Posterior vena cava (tissue), 2 donors: ENCODE measurements around the gene THAP6. TPM values are rescaled to one million over a fixed set of nuclear protein-coding genes. Genes with fewer than 3 reads are reported as not detected.
"Not testable (repeated sequence)": the region's sequence is repeated elsewhere in the genome, so short reads cannot be mapped to it uniquely, and the experiment has no call there.

ENCODE experiments used
- DNase-seq: peaks from one replicate; pipeline ENCODE4 v3.0.0-alpha.2; 2020; ENCODE audit warnings: low spot score
- intact Hi-C, 2 donors: fragments of 100-400 bp; cut with DNase I; formaldehyde crosslinking; loops; one replicate each; pipeline versions ENCODE4 v1.14.1 to v1.14.2; 2022 to 2023
- total RNA-seq, 2 donors: library from RNA; stranded (reverse); fragmentation: NEBNext Ultra II Directional; extraction: Animal tissue kit (Norgen Biotek cat#: 25700); gene quantifications; one replicate each; pipeline ENCODE4 v1.2.1, GENCODE V29; 2021
- donor health status: DM: yes; HTN: yes; CAD: no.
- donor health status: DM: yes; HTN: yes; CAD: no.

Gene THAP6
- total RNA-seq, 2 donors from 2014 or later = 15.7 to 19.9 TPM

DNA sequence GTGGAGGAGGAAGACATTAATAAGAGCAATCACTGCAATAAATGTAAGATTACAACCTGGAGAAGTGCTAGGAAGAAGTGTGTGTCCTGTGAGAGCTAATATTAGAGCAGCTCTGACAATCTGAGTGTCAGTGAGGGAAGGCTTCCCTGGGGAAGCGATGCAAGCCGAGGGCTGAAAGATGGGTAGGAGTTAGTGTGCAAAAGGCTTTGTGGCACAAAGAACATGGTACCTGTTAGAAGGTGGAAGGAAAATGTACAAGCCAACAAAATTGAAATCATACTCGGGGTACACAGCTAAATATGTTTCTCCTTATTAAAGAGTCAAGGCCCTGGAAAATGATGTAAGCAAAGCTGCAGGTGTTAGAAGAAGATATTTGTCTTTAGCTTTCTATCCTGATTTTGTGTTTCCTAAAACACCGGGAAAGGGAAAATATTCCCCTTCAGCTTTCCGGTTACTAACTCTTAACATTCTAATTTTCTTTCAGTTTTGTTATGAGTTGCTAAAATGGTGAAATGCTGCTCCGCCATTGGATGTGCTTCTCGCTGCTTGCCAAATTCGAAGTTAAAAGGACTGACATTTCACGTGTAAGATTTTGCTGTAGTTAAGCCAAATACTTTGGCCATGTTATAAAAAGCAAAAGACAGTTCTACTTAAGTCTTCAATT lies 808 bp downstream of the THAP6 start:
- DNase-seq = no peak
- intact Hi-C loops = loop anchor here in 1 of 2 donors (10.0 kb wide), 1 partner anchor 1810 kb away; no protein-coding TSS in a partner anchor

DNA sequence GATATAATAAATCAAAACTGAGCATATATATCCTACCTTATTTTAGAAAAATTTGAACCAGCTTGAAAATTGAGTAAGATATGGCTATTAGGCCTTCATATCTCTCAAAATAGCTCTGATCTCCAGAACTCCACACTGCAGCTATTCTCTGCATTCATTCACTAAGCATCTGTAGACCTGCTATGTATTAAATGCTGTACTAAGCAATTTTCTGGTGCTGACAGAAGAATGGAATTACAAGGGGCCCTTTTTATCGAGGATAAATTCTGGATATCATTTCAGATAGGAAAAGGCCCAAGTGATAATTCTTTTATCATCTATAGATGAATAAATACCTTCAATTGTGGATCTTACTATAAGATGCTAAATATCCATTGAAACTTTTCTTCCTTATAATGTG lies 1.9 kb downstream of the THAP6 start:
- intact Hi-C loops = loop anchor here in 1 of 2 donors (10.0 kb wide), 1 partner anchor 1811 kb away; no protein-coding TSS in a partner anchor

GRCh38 chr4:75519452-75519851 lies 5.2 kb downstream of the THAP6 start:
- intact Hi-C loops = loop anchor here in 1 of 2 donors (10.0 kb wide), 1 partner anchor 1815 kb away; no protein-coding TSS in a partner anchor
- not testable (repeated sequence) for DNase-seq

More for the DNA sequence above, 1.9 kb downstream of the THAP6 start:
- DNase-seq = no peak

- no peak for DNase-seq
- intact Hi-C loops = no loop called here
Measured at GRCh38 chr4:75525086-75525485, 10.8 kb downstream of the THAP6 start.

- DNase-seq = no peak
- intact Hi-C loops = no loop called here
Measured at GRCh38 chr4:75525910-75526309, 11.6 kb downstream of the THAP6 start.

DNA sequence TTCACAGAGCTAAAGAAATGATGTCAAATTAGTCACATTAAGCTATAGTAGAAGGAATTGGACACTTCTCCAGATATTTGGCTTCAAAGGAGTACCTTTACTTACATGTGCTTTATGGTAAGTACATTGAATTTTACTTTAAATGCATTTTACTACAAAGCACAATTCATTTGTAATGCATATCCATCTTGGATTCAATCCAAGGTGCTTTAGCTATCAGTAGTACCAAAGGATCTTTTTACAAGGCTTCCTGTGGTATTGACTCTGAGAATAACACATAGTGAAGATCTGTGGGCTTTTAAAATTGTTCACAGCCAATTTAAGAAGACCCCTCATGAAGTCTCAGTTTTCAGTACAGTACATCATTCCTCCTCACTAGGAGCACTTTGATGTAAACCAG lies 13.2 kb downstream of the THAP6 start:
- intact Hi-C loops = no loop called here
- DNase-seq = no peak

DNA sequence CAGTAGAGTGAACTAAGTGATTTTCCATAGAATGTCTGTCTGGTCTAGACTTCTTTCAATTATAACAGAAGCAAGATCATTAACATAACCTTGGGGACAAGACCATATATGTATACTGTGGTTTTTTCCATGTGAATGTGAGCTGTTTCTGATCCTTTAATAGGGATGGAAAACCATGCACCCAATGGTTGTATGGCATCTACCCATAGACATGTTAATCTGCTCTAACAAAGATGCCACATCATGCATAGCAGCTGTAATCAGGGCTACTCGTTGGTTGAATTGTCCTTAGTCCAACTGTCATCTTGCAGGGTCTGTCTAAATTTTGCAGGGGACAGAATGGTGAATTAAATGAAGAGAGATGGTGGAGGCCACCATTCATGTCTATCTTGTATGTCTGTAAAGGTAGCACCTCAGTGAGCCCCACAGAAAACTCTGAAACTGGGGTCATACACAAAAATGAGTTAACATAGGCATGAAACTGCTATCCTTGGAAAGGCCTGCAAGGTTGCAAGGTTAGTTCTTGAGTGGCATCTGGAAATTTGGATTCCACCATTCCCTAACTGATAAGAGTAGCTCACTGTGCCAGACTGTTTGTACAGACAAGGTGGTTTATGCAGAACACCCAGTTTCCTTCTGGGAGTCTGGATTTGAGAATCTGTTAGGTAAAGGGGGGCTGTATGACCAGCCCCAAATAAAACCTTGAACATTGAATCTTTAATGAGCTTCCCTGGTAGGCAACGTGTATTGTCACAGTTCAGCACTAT lies 16.5 kb downstream of the THAP6 start:
- intact Hi-C loops = no loop called here
- DNase-seq = no peak

GRCh38 chr4:75531536-75532143 lies 17.4 kb downstream of the THAP6 start:
- intact Hi-C loops, DNase-seq: not testable (repeated sequence)

- intact Hi-C loops, DNase-seq: not testable (repeated sequence)
Measured at GRCh38 chr4:75533339-75533887, 19.1 kb downstream of the THAP6 start.

GRCh38 chr4:75533926-75534325 lies 19.7 kb downstream of the THAP6 start:
- intact Hi-C loops, DNase-seq: not testable (repeated sequence)

- DNase-seq, intact Hi-C loops: not testable (repeated sequence)
Measured at GRCh38 chr4:75537308-75537707, 23.0 kb downstream of the THAP6 start.

DNA sequence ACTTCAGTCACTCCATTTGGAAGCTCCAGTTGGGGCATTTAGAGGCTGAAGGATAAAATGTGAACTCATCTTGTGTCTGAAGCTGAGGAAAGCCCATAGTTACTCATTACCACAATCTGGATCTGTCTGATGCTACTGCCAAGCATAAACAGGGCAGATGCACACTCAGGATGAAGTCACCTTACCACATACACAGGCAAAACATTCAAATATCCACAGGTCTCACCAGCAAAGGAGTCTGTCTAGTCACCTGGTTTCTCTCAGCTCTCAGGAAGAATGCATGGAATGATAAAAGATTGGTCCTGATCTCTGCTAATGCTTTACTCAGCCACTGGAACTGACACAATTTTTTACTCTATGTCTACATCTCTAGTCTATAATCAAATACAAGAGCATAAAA lies 28.6 kb downstream of the THAP6 start:
- intact Hi-C loops = no loop called here
- DNase-seq = no peak

DNA sequence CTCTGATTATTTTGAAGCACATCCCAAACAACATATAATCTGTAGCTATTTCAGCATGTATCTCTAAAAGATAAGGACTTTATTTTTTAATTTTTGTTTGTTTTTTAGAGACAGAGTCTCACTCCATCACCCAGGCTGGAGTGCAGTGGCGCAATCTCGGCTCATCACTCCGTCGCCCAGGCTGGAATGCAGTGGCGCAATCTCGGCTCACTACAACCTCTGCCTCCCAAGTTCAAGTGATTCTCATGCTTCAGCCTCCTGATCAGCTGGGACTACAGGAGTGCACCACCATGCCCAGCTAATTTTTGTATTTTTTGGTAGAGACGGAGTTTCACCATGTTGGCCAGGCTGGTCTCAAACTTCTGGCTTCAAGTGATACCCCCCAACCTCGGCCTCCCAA lies 29.9 kb downstream of the THAP6 start:
- intact Hi-C loops, DNase-seq: not testable (repeated sequence)

GRCh38 chr4:75544870-75545269 lies 30.6 kb downstream of the THAP6 start:
- intact Hi-C loops = no loop called here
- DNase-seq = no peak

DNA sequence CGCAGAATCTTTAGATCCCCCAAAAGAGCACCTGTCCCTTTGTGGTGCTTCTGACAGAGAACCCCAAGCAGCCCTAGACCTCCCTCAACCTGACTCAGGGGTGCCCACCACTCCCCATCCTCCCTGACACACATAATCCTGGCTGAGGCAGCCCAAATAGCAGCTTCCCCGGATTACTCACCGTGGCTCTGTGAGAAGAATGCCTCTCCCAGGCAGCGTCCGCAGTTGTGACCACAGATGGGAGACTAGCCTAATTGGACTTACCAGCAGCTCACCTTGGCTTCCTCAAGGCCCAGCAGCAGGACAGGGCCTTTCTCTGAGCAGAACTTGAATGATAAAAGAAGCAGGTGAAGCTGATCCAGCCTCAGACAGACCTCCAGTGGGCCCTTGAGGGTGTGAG lies 31.3 kb downstream of the THAP6 start:
- intact Hi-C loops = no loop called here
- DNase-seq = no peak

DNA sequence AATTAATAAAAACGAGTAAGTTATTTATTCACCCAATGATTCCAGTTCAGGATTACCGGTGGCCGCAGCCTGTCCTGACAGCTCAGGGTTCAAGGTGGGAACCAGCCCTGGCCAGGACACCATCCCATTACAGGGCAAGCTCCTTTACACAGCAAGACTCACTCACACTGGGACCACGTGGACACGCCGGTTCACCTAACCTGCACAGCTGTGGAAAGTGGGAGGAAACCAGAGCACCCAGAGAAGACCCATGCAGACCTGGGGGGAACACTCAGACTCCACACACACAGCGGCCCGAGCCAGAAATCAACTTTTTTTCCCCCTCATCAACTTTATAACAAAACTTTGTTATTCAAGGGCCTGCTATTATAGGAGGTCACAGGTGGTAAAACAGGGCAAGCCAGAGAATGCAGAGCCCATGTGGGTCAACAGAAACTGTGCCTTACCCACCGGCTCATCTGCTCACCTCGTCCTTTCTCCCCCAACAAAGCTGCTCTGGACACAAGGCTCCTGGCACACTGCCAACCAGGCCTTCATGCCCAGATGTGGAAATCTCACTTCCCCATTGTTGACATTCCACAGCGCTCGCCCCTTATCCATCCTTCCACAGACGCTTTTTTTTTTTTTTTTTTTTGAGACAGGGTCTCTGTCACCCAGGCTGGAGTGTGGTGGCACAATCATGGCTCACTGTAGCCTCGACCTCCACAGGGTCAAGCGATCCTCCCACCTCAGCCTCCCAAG lies 33.5 kb downstream of the THAP6 start:
- peak; percentile 83 for DNase-seq
- intact Hi-C loops = no loop called here

DNA sequence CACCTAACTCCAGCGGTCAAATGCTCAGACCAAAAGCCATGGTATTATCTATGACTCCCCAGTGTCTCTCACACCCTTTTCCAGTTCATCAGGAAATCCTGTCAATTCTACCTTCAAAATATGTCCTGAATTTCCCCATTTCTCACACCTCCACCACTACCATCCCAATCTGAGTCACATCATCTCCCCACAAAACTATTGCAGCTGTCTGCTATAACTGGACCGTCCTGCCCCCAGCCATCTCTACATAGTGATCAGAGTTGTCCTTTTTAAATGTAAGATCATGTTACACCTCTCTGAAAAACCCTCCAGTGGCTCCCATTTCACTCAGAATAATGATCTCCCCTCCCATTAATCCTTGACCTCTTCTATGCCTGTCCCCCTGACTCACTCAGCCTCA lies 34.7 kb downstream of the THAP6 start:
- DNase-seq = no peak
- intact Hi-C loops = no loop called here

- intact Hi-C loops = no loop called here
Measured at GRCh38 chr4:75552452-75552851, 38.2 kb downstream of the THAP6 start.

More at GRCh38 chr4:75552452-75552851, 38.2 kb downstream of the THAP6 start:
- no peak for DNase-seq
